OCI-LY1 (cell line): Measurements from ENCODE around the gene SNX24.

Experiments used
- H2AFZ ChIP-seq: fragments of 200-600 bp; sonication (generic), shearing (Covaris generic); 2 replicates; pipeline ENCODE4 v1.6.0; 2014; ENCODE audit warnings: antibody characterized with exemption, mild to moderate bottlenecking, low read length
- H3F3A ChIP-seq: fragments of 200-600 bp; sonication (generic), shearing (Covaris generic); 2 replicates; pipeline ENCODE4 v1.6.0; 2014; ENCODE audit warnings: mild to moderate bottlenecking, antibody characterized with exemption, low read length, moderate library complexity; ENCODE audit not compliant: insufficient read depth
- H3K27ac ChIP-seq: fragments of 200-600 bp; sonication (generic); 2 replicates; pipeline ENCODE4 v1.5.1; 2014; ENCODE audit warnings: low read length, mixed run types, mild to moderate bottlenecking, low read depth; ENCODE audit not compliant: poor library complexity, severe bottlenecking
- H3K27me3 ChIP-seq: fragments of 200-600 bp; sonication (generic); 2 replicates; pipeline ENCODE4 v1.6.0; 2014; ENCODE audit warnings: antibody characterized with exemption, mild to moderate bottlenecking, low read length, moderate library complexity; ENCODE audit not compliant: insufficient read depth
- H3K36me3 ChIP-seq: fragments of 200-600 bp; sonication (generic); 2 replicates; pipeline ENCODE4 v1.6.1; 2014; ENCODE audit warnings: mild to moderate bottlenecking, antibody characterized with exemption, low read length, moderate library complexity, mixed read lengths; ENCODE audit not compliant: insufficient read depth
- H3K4me1 ChIP-seq: fragments of 200-600 bp; sonication (generic); 2 replicates; pipeline ENCODE4 v1.5.1; 2014; ENCODE audit warnings: mild to moderate bottlenecking, low read length, moderate library complexity; ENCODE audit not compliant: insufficient read depth, severe bottlenecking
- H3K4me2 ChIP-seq: fragments of 200-600 bp; sonication (generic), shearing (Covaris generic); 2 replicates; pipeline ENCODE4 v1.6.1; 2014; ENCODE audit warnings: low read length
- H3K4me3 ChIP-seq: fragments of 200-600 bp; sonication (generic); 2 replicates; pipeline ENCODE4 v1.5.1; 2014; ENCODE audit warnings: low read length, low read depth, mild to moderate bottlenecking, mixed read lengths; ENCODE audit not compliant: poor library complexity, severe bottlenecking
- H3K79me2 ChIP-seq: fragments of 200-600 bp; shearing (Covaris generic); 2 replicates; pipeline ENCODE4 v1.6.1; 2016; ENCODE audit warnings: mixed run types, low read length, mixed read lengths; ENCODE audit not compliant: insufficient read depth
- H3K9ac ChIP-seq: fragments of 200-600 bp; sonication (generic), shearing (Covaris generic); 2 replicates; pipeline ENCODE4 v1.6.1; 2014; ENCODE audit warnings: mild to moderate bottlenecking, low read length, mixed read lengths
- H3K9me2 ChIP-seq: fragments of 200-600 bp; sonication (generic), shearing (Covaris generic); 2 replicates; pipeline ENCODE4 v1.6.1; 2014; ENCODE audit warnings: low read depth, mild to moderate bottlenecking, low read length, mixed read lengths
- H3K9me3 ChIP-seq: fragments of 200-600 bp; shearing (Covaris generic); 2 replicates; pipeline ENCODE4 v1.6.1; 2014; ENCODE audit warnings: low read length, mixed read lengths
- H4K20me1 ChIP-seq: fragments of 200-600 bp; sonication (generic), shearing (Covaris generic); 2 replicates; pipeline ENCODE4 v1.6.0; 2016; ENCODE audit warnings: mild to moderate bottlenecking, low read length; ENCODE audit not compliant: insufficient read depth
- CTCF ChIP-seq: fragments of 200-600 bp; sonication (generic), shearing (Covaris generic); IDR thresholded peaks from 2 replicates; pipeline ENCODE4 v1.5.1; 2017; ENCODE audit warnings: mild to moderate bottlenecking, antibody characterized with exemption, low read length, moderate library complexity, mixed read lengths
- EZH2 ChIP-seq: fragments of 200-600 bp; sonication (generic), shearing (Covaris generic); IDR thresholded peaks from 2 replicates; pipeline ENCODE4 v1.8.0; 2017; ENCODE audit warnings: borderline replicate concordance, mixed run types, mild to moderate bottlenecking, antibody characterized with exemption, low read length, moderate library complexity, mixed read lengths

The SNX24 gene

GRCh38 chr5:122896598-122897282 lies 51.3 kb downstream of the SNX24 start:
- H3K4me3 ChIP-seq: no peak overlapping the region
- H3K36me3 ChIP-seq: no peaks in the 10 kb centered on the region
- no peaks in the 10 kb centered on the region for H3K9me3 ChIP-seq

GRCh38 chr5:122897283-122897602 lies 51.8 kb downstream of the SNX24 start:
- TF ChIP-seq CTCF (no peak), EZH2 (no peak)
- no peaks in the 10 kb centered on the region for H4K20me1 ChIP-seq
- no peak overlapping the region for H3K4me2 ChIP-seq

More at GRCh38 chr5:122896598-122897282, 51.3 kb downstream of the SNX24 start:
- TF ChIP-seq CTCF (peak; percentile 59; the same call in 1 of the 2 replicates), EZH2 (no peak)
- no peaks in the 10 kb centered on the region for H3K79me2 ChIP-seq
- H3K9me2 ChIP-seq: no peaks in the 10 kb centered on the region
- H3F3A ChIP-seq: no peaks in the 10 kb centered on the region
- H4K20me1 ChIP-seq: no peaks in the 10 kb centered on the region
- H3K4me1 ChIP-seq: no peaks in the 10 kb centered on the region
- no peaks in the 10 kb centered on the region for H3K27me3 ChIP-seq
- H2AFZ ChIP-seq: no peak overlapping the region
- H3K9ac ChIP-seq: no peak overlapping the region
- H3K4me2 ChIP-seq: no peak overlapping the region
- no peak overlapping the region for H3K27ac ChIP-seq

GRCh38 chr5:122901346-122901745 lies 55.9 kb downstream of the SNX24 start:
- Histone ChIP-seq H3K27ac (no peak overlapping the region), H3K79me2 (no peaks in the 10 kb centered on the region), H3K9me2 (no peaks in the 10 kb centered on the region), H2AFZ (no peak overlapping the region), H3K27me3 (no peaks in the 10 kb centered on the region), H3K9ac (no peak overlapping the region), H3K9me3 (no peaks in the 10 kb centered on the region), H3F3A (no peaks in the 10 kb centered on the region), H4K20me1 (no peaks in the 10 kb centered on the region), H3K4me3 (no peak overlapping the region), H3K36me3 (no peaks in the 10 kb centered on the region), H3K4me1 (no peaks in the 10 kb centered on the region), H3K4me2 (no peak overlapping the region)
- TF ChIP-seq CTCF: no peak
- no peak for TF ChIP-seq EZH2

More at GRCh38 chr5:122897283-122897602, 51.8 kb downstream of the SNX24 start:
- Histone ChIP-seq H3K4me3 (no peak overlapping the region), H3K79me2 (no peaks in the 10 kb centered on the region), H3K9me2 (no peaks in the 10 kb centered on the region), H3K9me3 (no peaks in the 10 kb centered on the region), H3K27ac (no peak overlapping the region), H3K4me1 (no peaks in the 10 kb centered on the region), H3K9ac (no peak overlapping the region), H3K27me3 (no peaks in the 10 kb centered on the region), H3K36me3 (no peaks in the 10 kb centered on the region), H2AFZ (no peak overlapping the region), H3F3A (no peaks in the 10 kb centered on the region)
